T1000 (cell line): ENCODE data around the gene EEF1AKMT3.
A peak's percentile ranks its signal among the peaks of the same experiment; 100 is the strongest.

Experiments
- DNase-seq: peaks from one replicate; lab custom pipeline; 2025; ENCODE audit warnings: mixed read lengths; lab: John Stamatoyannopoulos, UW

The EEF1AKMT3 gene

GRCh38 chr12:57751432-57751787 lies 21.0 kb upstream of the EEF1AKMT3 start:
- no peak for DNase-seq

- peak; percentile 100 for DNase-seq
Measured at GRCh38 chr12:57751788-57752667, 20.4 kb upstream of the EEF1AKMT3 start, which contains the start of gene CDK4. CDK4 (minus strand) TSS chr12:57752310; CDS start chr12:57751717, 593 bp downstream.

- no peak for DNase-seq
Measured at GRCh38 chr12:57752668-57753000, 19.8 kb upstream of the EEF1AKMT3 start.

DNA sequence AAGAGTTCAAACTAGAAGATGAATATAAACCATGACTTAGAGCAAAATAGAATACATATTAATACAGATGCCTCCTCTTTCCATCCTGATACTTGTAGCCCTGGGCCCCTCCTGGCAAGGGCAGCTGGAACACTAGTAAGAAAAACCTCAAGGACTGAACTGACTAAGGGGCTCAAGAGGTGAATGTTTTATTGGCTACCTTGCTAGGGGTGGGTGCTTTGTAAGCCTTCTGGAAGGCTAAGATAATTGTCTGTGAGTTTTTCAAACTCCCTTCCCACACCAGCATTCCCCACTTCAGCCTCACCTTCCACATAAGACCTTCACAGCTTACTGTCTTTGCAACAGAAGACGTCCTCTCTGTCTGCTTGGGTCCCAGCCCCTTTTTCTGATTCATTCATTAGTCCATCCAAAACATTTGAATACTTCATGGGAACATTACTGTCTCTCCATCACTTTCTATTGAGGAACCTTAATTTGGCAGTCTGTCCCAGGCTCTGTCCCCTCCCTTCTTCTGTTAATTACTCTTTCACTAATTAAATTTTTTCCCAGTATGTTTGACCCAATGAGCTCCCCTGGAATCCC lies 18.6 kb upstream of the EEF1AKMT3 start:
- DNase-seq: no peak

- peak; percentile 99 for DNase-seq
Measured at GRCh38 chr12:57754411-57755193, 17.8 kb upstream of the EEF1AKMT3 start, which contains the start of gene MARCHF9. MARCHF9 (plus strand) TSS chr12:57755103; CDS start chr12:57755529, 426 bp downstream.

DNA sequence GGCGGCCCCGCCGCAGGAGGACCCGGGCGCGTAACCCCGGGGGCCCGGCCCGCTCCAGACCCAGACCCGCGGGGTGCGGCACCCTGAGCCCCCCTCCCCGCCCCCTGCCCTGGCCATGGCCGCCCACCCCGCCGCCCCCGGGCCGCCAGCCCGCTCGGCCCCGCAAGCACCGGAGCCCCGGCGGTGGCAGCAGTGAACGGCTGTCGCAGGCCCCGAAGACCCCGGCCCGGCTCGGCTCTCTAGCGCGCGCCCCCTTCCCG lies 17.3 kb upstream of the EEF1AKMT3 start:
- no peak for DNase-seq

GRCh38 chr12:57755454-57756372 lies 16.7 kb upstream of the EEF1AKMT3 start:
- peak; percentile 97 for DNase-seq

DNA sequence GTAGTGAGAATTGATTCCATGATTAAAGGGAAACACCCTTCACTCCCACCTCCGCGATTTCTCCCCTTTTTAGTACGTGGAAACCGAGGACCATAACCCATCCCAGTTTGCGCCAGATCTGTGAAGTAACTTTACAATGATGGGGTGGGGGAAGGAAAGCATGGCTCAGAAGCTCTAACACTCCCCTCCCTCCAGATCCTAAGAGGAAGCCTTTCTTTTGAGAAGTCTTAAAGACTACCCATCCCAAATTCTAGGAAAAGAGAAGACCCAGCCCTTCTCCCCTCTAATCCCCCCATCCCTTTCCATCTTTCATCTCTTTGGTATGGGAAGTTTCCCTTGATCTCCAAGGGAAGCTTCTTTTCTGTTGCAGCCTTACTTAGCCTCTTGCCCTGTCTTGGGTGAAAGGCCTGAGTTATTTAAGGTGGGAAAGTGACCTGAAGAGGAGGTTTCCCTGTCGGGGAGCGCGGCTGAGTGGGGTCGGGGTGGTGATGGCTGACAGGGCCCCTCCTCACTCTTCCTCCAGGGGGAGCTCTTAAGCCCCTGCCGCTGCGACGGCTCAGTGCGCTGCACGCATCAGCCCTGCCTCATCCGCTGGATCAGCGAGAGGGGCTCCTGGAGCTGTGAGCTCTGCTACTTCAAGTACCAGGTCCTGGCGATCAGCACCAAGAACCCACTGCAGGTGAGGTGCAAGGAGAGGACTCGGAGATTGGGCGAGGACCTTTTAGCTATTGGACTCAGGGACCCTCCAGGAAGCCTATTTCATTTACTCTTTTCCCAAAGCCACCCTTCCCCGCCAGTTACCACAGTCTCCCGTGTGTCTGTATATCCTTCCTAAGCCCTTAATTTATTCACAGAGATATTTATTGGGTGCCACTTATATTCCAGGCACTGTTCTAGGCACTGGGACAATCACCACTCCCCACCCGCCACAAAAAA lies 15.7 kb upstream of the EEF1AKMT3 start:
- DNase-seq: no peak

- DNase-seq: no peak
Measured at GRCh38 chr12:57757771-57758170, 14.6 kb upstream of the EEF1AKMT3 start.

DNA sequence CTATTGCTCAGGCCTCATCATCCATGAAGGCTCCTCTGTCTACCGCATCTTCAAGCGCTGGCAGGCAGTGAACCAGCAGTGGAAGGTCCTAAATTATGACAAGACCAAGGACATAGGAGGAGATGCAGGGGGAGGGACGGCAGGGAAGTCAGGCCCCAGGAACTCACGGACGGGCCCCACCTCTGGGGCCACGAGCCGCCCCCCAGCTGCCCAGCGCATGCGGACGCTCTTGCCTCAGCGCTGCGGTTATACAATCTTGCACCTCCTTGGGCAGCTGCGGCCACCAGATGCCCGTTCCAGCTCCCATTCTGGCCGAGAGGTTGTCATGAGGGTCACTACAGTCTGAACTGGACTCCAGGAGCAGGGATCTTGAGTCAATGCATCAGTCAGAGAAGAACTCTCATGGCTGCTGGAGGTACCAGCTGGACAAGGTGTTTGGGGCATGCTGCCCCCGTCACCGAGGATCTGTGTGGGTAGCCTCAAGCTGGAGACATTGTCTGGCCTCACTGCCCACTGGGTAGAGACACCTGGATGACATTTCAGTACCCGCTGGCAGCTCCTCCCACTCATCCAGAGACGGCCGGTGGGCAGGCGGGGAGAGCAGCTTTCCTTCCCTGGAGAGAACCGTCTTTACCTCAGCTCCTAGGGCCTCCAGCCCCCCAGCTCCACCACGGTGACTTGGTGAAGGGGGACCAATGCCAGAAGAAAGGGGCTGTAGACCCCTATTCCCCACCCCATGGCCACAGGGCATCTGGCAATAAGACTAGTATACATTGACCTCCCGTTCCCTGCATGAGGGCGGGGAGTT lies 13.7 kb upstream of the EEF1AKMT3 start:
- DNase-seq: no peak

DNA sequence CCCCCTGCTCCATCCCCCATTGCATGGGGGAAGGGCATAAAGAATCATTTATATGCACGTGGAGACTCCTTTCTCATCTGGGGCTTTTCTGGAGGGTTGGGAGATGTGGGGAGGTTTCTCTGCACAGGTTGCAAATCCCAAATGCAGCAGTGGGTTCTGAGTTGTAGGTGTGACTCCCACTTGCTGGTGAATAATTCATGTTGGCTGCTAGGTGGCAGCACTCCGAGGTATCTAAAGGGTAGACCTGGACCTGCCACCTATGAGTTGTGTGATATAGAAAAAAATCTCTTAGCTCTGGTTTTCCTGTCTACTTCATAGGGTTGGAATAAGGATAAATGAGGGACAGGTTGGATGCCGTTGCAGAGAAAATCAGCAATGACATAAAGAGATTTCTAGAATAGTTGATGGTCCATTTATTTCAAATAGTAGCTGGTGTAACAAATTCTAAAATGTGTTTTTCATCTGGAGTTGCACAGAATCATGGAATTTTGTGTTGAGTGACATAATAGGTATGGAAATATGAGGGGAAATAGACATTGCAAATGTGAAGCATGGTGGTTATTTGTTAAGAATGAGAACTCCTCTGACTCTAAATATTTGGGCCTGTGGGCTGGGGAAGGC lies 12.9 kb upstream of the EEF1AKMT3 start:
- no peak for DNase-seq

- DNase-seq: no peak
Measured at GRCh38 chr12:57760347-57760982, 11.9 kb upstream of the EEF1AKMT3 start.

DNA sequence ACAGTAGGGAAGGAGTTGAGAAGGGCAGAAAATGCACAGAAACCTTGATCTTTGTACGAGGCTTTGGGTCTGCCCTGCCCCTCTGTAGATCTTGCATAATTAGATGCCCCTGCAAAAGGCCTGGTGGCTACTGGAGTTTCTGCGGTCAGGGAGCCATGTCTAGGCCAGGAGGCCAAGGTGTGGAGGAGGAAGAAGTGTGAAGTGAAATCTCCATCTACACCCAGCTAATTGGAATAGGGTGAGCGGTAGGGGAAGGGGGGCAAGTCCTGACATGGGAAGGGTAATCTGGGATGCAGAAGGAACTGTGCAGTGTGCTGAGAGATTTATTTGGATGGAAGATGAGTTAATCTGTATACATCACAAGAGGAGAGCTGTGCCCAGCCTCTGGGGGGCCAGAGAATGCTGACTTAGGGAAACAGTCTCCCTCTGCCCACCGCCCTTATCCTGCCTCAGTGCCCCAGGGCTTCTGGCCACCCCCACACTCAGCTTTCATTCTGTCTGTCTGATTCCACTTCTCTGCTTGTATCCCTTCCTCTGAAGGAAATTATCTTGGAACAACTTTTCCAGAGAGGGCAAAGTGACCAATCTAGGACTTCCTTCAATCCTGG lies 10.9 kb upstream of the EEF1AKMT3 start:
- no peak for DNase-seq

DNA sequence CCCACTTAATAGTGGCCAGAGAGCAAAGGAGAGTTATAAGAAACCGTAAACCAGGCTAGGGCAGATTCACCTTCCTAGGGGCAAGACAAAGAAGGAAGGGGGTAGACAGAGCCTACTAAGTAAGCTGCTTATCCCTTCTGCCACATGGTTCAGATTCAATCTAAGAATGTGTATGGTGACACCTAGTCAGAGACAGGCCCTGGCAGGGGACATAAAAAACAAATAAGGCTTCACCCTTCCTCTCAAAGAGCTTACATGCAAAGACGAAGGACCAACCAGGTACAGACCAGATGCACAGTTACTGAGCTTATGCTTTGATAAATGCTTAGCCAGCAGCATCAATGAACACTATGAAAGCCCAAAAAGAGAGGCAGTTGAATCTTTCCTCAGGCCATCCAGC lies 10.0 kb upstream of the EEF1AKMT3 start:
- no peak for DNase-seq

DNA sequence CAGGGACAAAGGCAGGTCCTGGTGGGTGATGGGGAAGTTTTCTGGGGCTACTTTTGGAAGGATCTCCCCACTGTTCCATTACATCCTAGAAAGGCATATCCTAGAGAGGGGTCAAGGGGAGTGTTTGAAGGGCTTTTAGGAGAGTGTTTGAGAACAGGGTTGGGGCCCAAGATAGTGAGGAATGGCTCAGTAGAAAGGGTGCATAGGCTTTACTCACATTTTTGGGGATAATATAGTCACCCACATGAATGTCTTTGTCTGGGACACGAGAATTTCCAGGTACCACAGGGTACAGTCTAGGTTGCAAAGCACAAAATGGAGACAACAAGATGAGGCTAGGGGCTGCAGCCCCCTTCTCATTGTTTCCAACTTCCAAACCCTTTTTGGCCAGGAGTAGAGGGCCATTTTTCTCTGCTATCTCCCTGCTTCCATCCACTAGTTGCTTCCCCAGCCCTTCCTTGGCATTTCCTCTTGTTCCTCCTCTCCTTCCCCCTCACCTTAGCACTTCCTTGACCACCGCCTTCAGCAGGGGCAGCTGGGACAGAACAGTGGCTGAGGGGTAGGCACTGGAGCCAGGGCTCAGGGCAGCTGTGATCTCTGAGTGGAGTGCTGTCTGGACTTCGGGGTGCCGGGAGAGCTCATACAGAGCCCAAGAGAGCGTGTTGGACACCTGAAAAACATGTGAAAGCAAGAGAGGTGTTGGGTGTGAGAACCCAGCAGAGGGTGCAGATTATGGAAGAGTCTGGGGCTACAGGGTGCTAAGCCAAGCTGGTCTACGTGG lies 8.3 kb upstream of the EEF1AKMT3 start:
- no peak for DNase-seq

DNA sequence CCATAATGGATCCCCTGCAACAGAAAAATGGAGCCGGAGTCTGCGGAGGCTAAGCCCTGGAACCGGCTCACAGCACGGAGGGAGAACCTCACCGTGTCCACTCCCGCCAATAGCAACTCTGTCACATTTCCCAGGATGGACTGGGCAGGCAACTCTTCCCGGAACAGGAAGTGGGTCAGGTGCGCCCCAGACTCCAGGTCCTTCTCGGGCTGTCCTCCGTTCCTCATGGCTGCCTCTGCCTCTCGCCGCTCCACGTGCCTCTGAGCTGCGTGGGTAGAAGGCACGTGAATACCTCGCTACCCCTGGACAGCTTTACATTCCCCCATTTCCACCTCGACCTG lies 7.8 kb upstream of the EEF1AKMT3 start:
- no peak for DNase-seq

GRCh38 chr12:57765003-57765697 lies 7.3 kb upstream of the EEF1AKMT3 start:
- peak; percentile 96 for DNase-seq
